GM12878 (cell line): Measurements from ENCODE around the gene DNAJC17. TPM values are rescaled to one million over a fixed set of nuclear protein-coding genes. Genes with fewer than 3 reads are reported as not detected.

Experiments
- ATAC-seq: fragments of 200-7000 bp; cut with Tn5 transposase; 3 replicates; pipeline ENCODE4 v1.9.1; 2020; ENCODE audit warnings: mild to moderate bottlenecking, moderate library complexity
- BruUV-seq: library from RNA; stranded (reverse); fragments of 400-500 nt; replicated peaks from 2 replicates; lab custom pipeline; 2021; lab: Mats Ljungman, UMichigan
- CTCF ChIA-PET: fragments of 300-600 bp; sonication (Branson Sonifier 250); formaldehyde crosslinking; extraction: SDS; loops from one replicate; lab custom pipeline; 2021; ENCODE audit warnings: inconsistent platforms; lab: Yijun Ruan, JAX
- POLR2A ChIA-PET: fragments of 350-600 bp; formaldehyde crosslinking; extraction: SDS; loops from one replicate; lab custom pipeline; 2021; ENCODE audit warnings: inconsistent platforms; lab: Charles Lee
- RAD21 ChIA-PET: fragments of 300-600 bp; sonication (Branson Sonifier 250); formaldehyde crosslinking; loops from one replicate; lab custom pipeline; 2023; ENCODE audit warnings: antibody characterized with exemption; ENCODE audit not compliant: unreplicated experiment; lab: Charles Lee
- SMC1A ChIA-PET: fragments of 300-600 bp; sonication (Branson Sonifier 250); formaldehyde crosslinking; loops from one replicate; lab custom pipeline; 2023; ENCODE audit not compliant: unreplicated experiment, uncharacterized antibody; lab: Charles Lee
- DNase-seq: peaks from one replicate; pipeline ENCODE4 v3.0.0-alpha.2; 2011; ENCODE audit warnings: low read depth, low spot score
- FAIRE-seq: peaks from 3 replicates; lab custom pipeline; 2011; peaks lifted over from hg19 to GRCh38; lab: Jason Lieb, UNC
- H2AFZ ChIP-seq: 2 replicates; pipeline ENCODE4 v1.6.0; 2011; ENCODE audit warnings: low read depth, low read length, control low read depth; ENCODE audit not compliant: control insufficient read depth
- H3K27ac ChIP-seq: 2 replicates; pipeline ENCODE4 v1.5.1; 2011; ENCODE audit warnings: control low read depth; ENCODE audit not compliant: control insufficient read depth, insufficient read depth
- H3K27me3 ChIP-seq, 2 experiments: replicated peaks in 1 of 2; 2 replicates each; pipeline versions ENCODE4 v1.6.0 to v1.6.1; 2011; ENCODE audit warnings: low read length in 1 of 2; ENCODE audit not compliant: control insufficient read depth in 2 of 2, insufficient read depth in 2 of 2
- H3K36me3 ChIP-seq, 2 experiments: 2 replicates each; pipeline ENCODE4 v1.5.1; 2011; ENCODE audit warnings: low read length in 1 of 2; ENCODE audit not compliant: control insufficient read depth in 2 of 2, insufficient read depth in 2 of 2
- H3K4me1 ChIP-seq: 2 replicates; pipeline ENCODE4 v1.6.1; 2011; ENCODE audit warnings: mild to moderate bottlenecking, low read length, moderate library complexity, mixed read lengths; ENCODE audit not compliant: control insufficient read depth, insufficient read depth
- H3K4me2 ChIP-seq: 2 replicates; pipeline ENCODE4 v1.6.0; 2011; ENCODE audit warnings: control low read depth; ENCODE audit not compliant: control insufficient read depth, insufficient read depth
- H3K4me3 ChIP-seq: fragments of 200-600 bp; sonication (generic); 2 replicates; pipeline ENCODE4 v1.5.1; 2016
- H3K79me2 ChIP-seq: 2 replicates; pipeline ENCODE4 v1.6.0; 2011; ENCODE audit warnings: low read length; ENCODE audit not compliant: control insufficient read depth, insufficient read depth
- H3K9ac ChIP-seq: 2 replicates; pipeline ENCODE4 v1.8.0; 2011; ENCODE audit warnings: low read length, control low read depth, mixed read lengths; ENCODE audit not compliant: control insufficient read depth, insufficient read depth
- H3K9me3 ChIP-seq: replicated peaks from 3 replicates; pipeline ENCODE4 v1.5.1; 2011; ENCODE audit warnings: mild to moderate bottlenecking, low read length; ENCODE audit not compliant: control insufficient read depth, insufficient read depth
- H4K20me1 ChIP-seq: 2 replicates; pipeline ENCODE4 v1.6.0; 2011; ENCODE audit not compliant: control insufficient read depth, insufficient read depth
- CEBPZ ChIP-seq: fragments of 150-350 bp; IDR thresholded peaks from 2 replicates; pipeline ENCODE4 v1.6.1; 2016; ENCODE audit warnings: low read depth, low read length
- IKZF2 ChIP-seq, 2 experiments: fragments of 450-650 bp; IDR thresholded peaks; 2 replicates each; pipeline ENCODE4 v1.6.1; 2017; ENCODE audit warnings: mild to moderate bottlenecking in 2 of 2, moderate library complexity in 2 of 2
- ZNF592 ChIP-seq: fragments of 450-650 bp; IDR thresholded peaks from 2 replicates; pipeline ENCODE4 v1.6.1; 2017; ENCODE audit warnings: mild to moderate bottlenecking, moderate library complexity
- ZNF687 ChIP-seq: fragments of 450-650 bp; IDR thresholded peaks from 2 replicates; pipeline ENCODE4 v1.6.1; 2017; ENCODE audit warnings: mild to moderate bottlenecking, moderate library complexity
- WGBS: methylation state at CpG from one replicate; pipeline ENCODE4 v1.1.6; 2016; ENCODE audit warnings: low lambda C conversion rate; ENCODE audit not compliant: insufficient replicate concordance, insufficient coverage; ENCODE audit errors: missing lambda C conversion rate; 5-methylcytosine and 5-hydroxymethylcytosine counted together
- in situ Hi-C: fragments of 300-500 bp; cut with MboI; formaldehyde crosslinking; loops from 9 replicates; pipeline ENCODE4 v1.14.3; 2018; ENCODE audit warnings: mixed read lengths
- intact Hi-C: fragments of 100-400 bp; cut with micrococcal nuclease; formaldehyde crosslinking; loops from one replicate; pipeline ENCODE4 v1.14.2; 2022; ENCODE audit not compliant: unreplicated experiment
- polyA plus RNA-seq, 11 experiments: library from polyadenylated mRNA; depleted of rRNA in 4 of 11; unstranded in 6 of 11; stranded (reverse) in 5 of 11; fragments of >200 nt; fragmentation: Nextera tagmentation in 4 of 11; fragmentation: Illumina TruSeq in 1 of 11; extraction: Ambion mirVana in 4 of 11; extraction: Trizol in 1 of 11; gene quantifications; 1 replicate in 1 of 11; 2 replicates in 10 of 11; pipeline versions ENCODE4 v1.2.1 to v1.2.3, GENCODE V29; 2011 to 2016; ENCODE audit warnings: inconsistent platforms in 2 of 11, missing spikeins in 2 of 11, low read depth in 1 of 11
- total RNA-seq, 4 experiments: library from RNA; depleted of rRNA in 3 of 4; stranded (reverse); fragments of >200 nt in 3 of 4; fragmentation: Illumina TruSeq in 1 of 4; extraction: Trizol in 1 of 4; gene quantifications; 2 replicates each; pipeline versions ENCODE4 v1.2.1 to v1.2.3, GENCODE V29; 2013 to 2021

Gene DNAJC17
- total and polyA plus RNA-seq, 10 of the 15 experiments (the other 5 are each of a cell fraction or from before 2014, with no cell fraction given): 6.1 to 62.8 (median 45.4) TPM

GRCh38 chr15:40722354-40722753 is 84.9 kb downstream of the DNAJC17 start:
- Histone ChIP-seq H3K4me3 (no peak overlapping the region), H3K79me2 (no peaks in the 10 kb centered on the region), H3K9ac (no peak overlapping the region), H3K36me3 (peaks cover 0 to 1% of the 10 kb centered on the region in 2 experiments; a peak in 2 of 4 replicates), H4K20me1 (no peaks in the 10 kb centered on the region), H3K27me3 (no peaks in the 10 kb centered on the region), H3K27ac (no peak overlapping the region), H3K9me3 (no peaks in the 10 kb centered on the region), H3K4me2 (no peak overlapping the region), H3K4me1 (no peaks in the 10 kb centered on the region)
- ChIA-PET CTCF (interaction anchor here (0.6 to 1.8 kb wide), 2 partner anchors 15 to 21 kb away, joined by 3 read pairs; no protein-coding TSS in a partner anchor), RAD21 (interaction anchor here (1.1 to 1.3 kb wide), 2 partner anchors 14 to 202 kb away, joined by 3 read pairs; no protein-coding TSS in a partner anchor), POLR2A (interaction anchor here (0.7 kb wide), 1 partner anchor 46 kb away, joined by 4 read pairs; no protein-coding TSS in a partner anchor), SMC1A (interaction anchor here (1.0 to 1.2 kb wide), 2 partner anchors 8 to 63 kb away, joined by 3 to 6 read pairs; no protein-coding TSS in a partner anchor)
- in situ Hi-C loops (no loop called here), intact Hi-C loops (no loop called here)
- BruUV-seq: no TSS peak
- ATAC-seq (no peak), FAIRE-seq (no peak), DNase-seq (no peak)
- no peak for TF ChIP-seq CEBPZ
- TF ChIP-seq ZNF592: no peak
- no peak for TF ChIP-seq IKZF2 (IDR thresholded peaks at IDR 0.05)
- TF ChIP-seq ZNF687: no peak
- TF ChIP-seq, all 136 proteins: peak for 0
- WGBS: 100% methylated on average over 1 of the region's 4 CpGs
- H2AFZ ChIP-seq: no peak overlapping the region
